K562 (cell line): ENCODE data around the gene CTBP2. TPM values are rescaled to one million over a fixed set of nuclear protein-coding genes. Genes with fewer than 3 reads are reported as not detected.

Experiments
- ATAC-seq: fragments of 200-7000 bp; cut with Tn5 transposase; 3 replicates; pipeline ENCODE4 v1.9.1; 2020; ENCODE audit warnings: moderate library complexity
- BruUV-seq: library from RNA; stranded (reverse); fragments of 400-500 nt; replicated peaks from 2 replicates; lab custom pipeline; 2021; lab: Mats Ljungman, UMichigan
- CTCF ChIA-PET: fragments of 300-600 bp; formaldehyde crosslinking; extraction: SDS; loops from one replicate; lab custom pipeline; 2021; ENCODE audit warnings: low intra/inter-chr PET ratio; lab: Yijun Ruan, JAX
- POLR2A ChIA-PET: fragments of 300-600, 350-650 bp; sonication (Branson Sonifier 250); formaldehyde crosslinking; extraction: SDS; loops from one replicate; lab custom pipeline; 2021; ENCODE audit warnings: antibody characterized with exemption, inconsistent platforms; lab: Yijun Ruan, JAX
- DNase-seq, 4 experiments: peaks; one replicate each; pipeline versions ENCODE4 v3.0.0 to v3.0.0-alpha.2; 2011 to 2018; ENCODE audit warnings: low spot score in 3 of 4, mixed read lengths in 3 of 4; ENCODE audit errors: extremely low read depth in 1 of 4
- FAIRE-seq: peaks from 2 replicates; lab custom pipeline; 2011; peaks lifted over from hg19 to GRCh38; lab: Jason Lieb, UNC
- H2AFZ ChIP-seq: 2 replicates; pipeline ENCODE4 v1.6.0; 2011; ENCODE audit warnings: low read depth, low read length, control low read depth, inconsistent platforms
- H3K27ac ChIP-seq: fragments of 200-600 bp; 3 replicates; pipeline ENCODE4 v1.8.0; 2011; ENCODE audit warnings: low read depth, mild to moderate bottlenecking, control low read depth, inconsistent platforms, low read length, moderate library complexity, mixed read lengths; ENCODE audit errors: extremely low read depth
- H3K27me3 ChIP-seq, 2 experiments: fragments of 300-600 bp in 1 of 2; 2 replicates in 1 of 2; 3 replicates in 1 of 2; pipeline versions ENCODE4 v1.6.0 to v1.8.0; 2011; ENCODE audit warnings: inconsistent platforms in 2 of 2, low read length in 2 of 2, mild to moderate bottlenecking in 1 of 2, mixed read lengths in 1 of 2, moderate library complexity in 1 of 2; ENCODE audit not compliant: control insufficient read depth in 2 of 2, insufficient read depth in 2 of 2
- H3K36me3 ChIP-seq: fragments of 300-600 bp; 3 replicates; pipeline ENCODE4 v1.8.0; 2011; ENCODE audit warnings: mild to moderate bottlenecking, low read length, inconsistent platforms; ENCODE audit not compliant: control insufficient read depth, insufficient read depth
- H3K4me1 ChIP-seq, 2 experiments: fragments of 200-600 bp in 1 of 2; replicated peaks in 1 of 2; 2 replicates in 1 of 2; 3 replicates in 1 of 2; pipeline versions ENCODE4 v1.5.1 to v1.8.0; 2011; ENCODE audit warnings: inconsistent platforms in 2 of 2, low read length in 2 of 2, mild to moderate bottlenecking in 1 of 2, mixed read lengths in 1 of 2, moderate library complexity in 1 of 2; ENCODE audit not compliant: control insufficient read depth in 2 of 2, insufficient read depth in 2 of 2
- H3K4me2 ChIP-seq: 2 replicates; pipeline ENCODE4 v1.6.1; 2011; ENCODE audit warnings: low read length, control low read depth, inconsistent platforms, mixed read lengths; ENCODE audit not compliant: insufficient read depth
- H3K4me3 ChIP-seq: fragments of 200-600 bp; sonication (generic), shearing (Covaris generic); 2 replicates; pipeline ENCODE4 v1.5.1; 2016; ENCODE audit warnings: control low read depth, inconsistent platforms
- H3K79me2 ChIP-seq: fragments of 200-600 bp; 3 replicates; pipeline ENCODE4 v1.8.0; 2011; ENCODE audit warnings: low read length, inconsistent platforms; ENCODE audit not compliant: control insufficient read depth, insufficient read depth
- H3K9ac ChIP-seq, 2 experiments: 2 replicates each; pipeline versions ENCODE4 v1.6.0 to v1.6.1; 2011; ENCODE audit warnings: low read depth in 2 of 2, low read length in 2 of 2, control low read depth in 1 of 2, inconsistent platforms in 1 of 2, mild to moderate bottlenecking in 1 of 2, mixed read lengths in 1 of 2; ENCODE audit not compliant: insufficient read depth in 1 of 2
- H3K9me1 ChIP-seq: one replicate; pipeline ENCODE4 v1.6.0; 2011; ENCODE audit warnings: inconsistent platforms, mild to moderate bottlenecking, low read length, moderate library complexity; ENCODE audit not compliant: control insufficient read depth, insufficient read depth
- H3K9me3 ChIP-seq: replicated peaks from 2 replicates; pipeline ENCODE4 v1.5.1; 2011; ENCODE audit warnings: low read depth, low read length, inconsistent platforms; ENCODE audit not compliant: control insufficient read depth, insufficient read depth
- H4K20me1 ChIP-seq: replicated peaks from 2 replicates; pipeline ENCODE4 v1.6.1; 2011; ENCODE audit warnings: low read length, inconsistent platforms, mixed read lengths; ENCODE audit not compliant: control insufficient read depth, insufficient read depth
- CBX3 ChIP-seq, 2 experiments: IDR thresholded peaks; 1 replicate in 1 of 2; 2 replicates in 1 of 2; pipeline ENCODE4 v1.6.1; 2012; ENCODE audit warnings: inconsistent platforms in 2 of 2, low read length in 2 of 2, borderline replicate concordance in 1 of 2, control low read depth in 1 of 2
- CHAMP1 ChIP-seq: fragments of 450-650 bp; IDR thresholded peaks from 2 replicates; pipeline ENCODE4 v1.6.1; 2016; ENCODE audit warnings: mild to moderate bottlenecking
- GATAD2A ChIP-seq: fragments of 450-650 bp; IDR thresholded peaks from 2 replicates; pipeline ENCODE4 v1.6.1; 2017
- HIVEP1 ChIP-seq: fragments of 250-450 bp; sonication (Bioruptor Pico); IDR thresholded peaks from 2 replicates; pipeline ENCODE4 v1.4.0; 2020; ENCODE audit warnings: mild to moderate bottlenecking
- IFI16 ChIP-seq: fragments of 250-450 bp; sonication (Bioruptor Pico); IDR thresholded peaks from 2 replicates; pipeline ENCODE4 v2.1.2; 2022; ENCODE audit warnings: mild to moderate bottlenecking, inconsistent platforms
- NBN ChIP-seq: fragments of 450-650 bp; IDR thresholded peaks from 2 replicates; pipeline ENCODE4 v1.6.1; 2016; ENCODE audit warnings: low read depth, mild to moderate bottlenecking
- NR3C1 ChIP-seq: sonication (generic); formaldehyde crosslinking; IDR thresholded peaks from 2 replicates; pipeline ENCODE4 v1.8.1; 2022; ENCODE audit warnings: missing genetic modification reagents
- PML ChIP-seq: IDR thresholded peaks from 2 replicates; pipeline ENCODE4 v1.6.1; 2012; ENCODE audit warnings: low read length, inconsistent platforms
- PTTG1 ChIP-seq: fragments of 450-650 bp; IDR thresholded peaks from 2 replicates; pipeline ENCODE4 v1.6.1; 2016; ENCODE audit warnings: low read depth, mild to moderate bottlenecking, missing genetic modification characterization, missing compliant biosample characterization
- SRSF3 ChIP-seq: fragments of 200-400 bp; formaldehyde crosslinking; IDR thresholded peaks from 2 replicates; pipeline ENCODE4 v1.6.1; 2016; ENCODE audit warnings: mild to moderate bottlenecking, low read length, moderate library complexity; ENCODE audit not compliant: insufficient read depth
- ZBTB11 ChIP-seq, 3 experiments: fragments of 200-800 bp in 1 of 3; fragments of 250-450 bp in 1 of 3; fragments of 450-650 bp in 1 of 3; sonication (Bioruptor Pico) in 1 of 3; sonication (Bioruptor generic) in 1 of 3; formaldehyde crosslinking in 1 of 3; IDR thresholded peaks; 2 replicates each; pipeline versions ENCODE4 v1.6.1 to v1.8.0; 2016 to 2022; ENCODE audit warnings: mild to moderate bottlenecking in 2 of 3, missing genetic modification characterization in 2 of 3, missing compliant biosample characterization in 1 of 3, moderate library complexity in 1 of 3
- ZBTB49 ChIP-seq: sonication (generic); formaldehyde crosslinking; IDR thresholded peaks from 2 replicates; pipeline ENCODE4 v1.8.0; 2022; ENCODE audit warnings: missing genetic modification reagents, mild to moderate bottlenecking, borderline replicate concordance
- WGBS: fragments of 100-300 bp; shearing (Covaris generic); methylation state at CpG from one replicate; pipeline ENCODE4 v1.1.6; 2016; ENCODE audit warnings: low coverage, mixed read lengths; ENCODE audit not compliant: insufficient coverage; ENCODE audit errors: missing lambda C conversion rate; 5-methylcytosine and 5-hydroxymethylcytosine counted together
- in situ Hi-C: fragments of 300-500 bp; cut with MboI; formaldehyde crosslinking; loops from 4 replicates; pipeline ENCODE4 v1.15.0; 2018; ENCODE audit warnings: inconsistent platforms, mixed read lengths
- intact Hi-C: fragments of 100-400 bp; cut with micrococcal nuclease; formaldehyde crosslinking; loops from 2 replicates; pipeline ENCODE4 v1.14.2; 2022
- polyA plus RNA-seq, 8 experiments: library from polyadenylated mRNA; depleted of rRNA in 4 of 8; stranded (reverse) in 5 of 8; unstranded in 3 of 8; fragments of >200 nt; fragmentation: Nextera tagmentation in 2 of 8; fragmentation: Illumina TruSeq in 1 of 8; extraction: Ambion mirVana in 2 of 8; extraction: Trizol in 1 of 8; gene quantifications; 2 replicates each; pipeline versions ENCODE4 v1.2.1 to v1.2.3, GENCODE V29; 2011 to 2014; ENCODE audit warnings: inconsistent platforms in 1 of 8, missing spikeins in 1 of 8
- total RNA-seq, 7 experiments: library from RNA; depleted of rRNA in 6 of 7; stranded (reverse); fragments of >200 nt in 6 of 7; fragmentation: Illumina TruSeq in 2 of 7; extraction: Trizol in 2 of 7; gene quantifications; 2 replicates each; pipeline versions ENCODE4 v1.2.1 to v1.2.3, GENCODE V29; 2011 to 2021; ENCODE audit warnings: low replicate concordance in 1 of 7

The CTBP2 gene
- total and polyA plus RNA-seq, 9 of the 15 experiments (the other 6 are each of a cell fraction or from before 2014, with no cell fraction given), result 1.3 to 8.8 (median 5.1) TPM

GRCh38 chr10:125165584-125166573 lies 5.5 kb upstream of the CTBP2 start:
- H3K27me3 ChIP-seq, result peaks cover 10 to 19% of the 10 kb centered on the region in 2 experiments; a peak in 3 of 5 replicates
- in situ Hi-C loops, result loop anchor here (25.0 kb wide), 1 partner anchor 229 kb away; the partner anchor contains the start of gene ZRANB1

More at GRCh38 chr10:125165584-125166573, 5.5 kb upstream of the CTBP2 start:
- no peak overlapping the region for H3K9ac ChIP-seq
- CTCF ChIA-PET, result no interaction called here
- H2AFZ ChIP-seq, result no peak overlapping the region
- no peaks in the 10 kb centered on the region for H4K20me1 ChIP-seq
- H3K4me2 ChIP-seq, result no peak overlapping the region
- TF ChIP-seq GATAD2A (no peak), PTTG1 (tag) (no peak), CBX3 (IDR thresholded peaks at IDR 0.05; ENCODE audit: borderline replicate concordance in 1 of 2, low read length in 2 of 2) (no peak), ZBTB11 (CRISPR knock-in tag; IDR thresholded peaks at IDR 0.05) (no peak), CHAMP1 (no peak), PML (no peak), IFI16 (no peak), NBN (no peak), HIVEP1 (CRISPR knock-in tag) (no peak), ZBTB49 (CRISPR knock-in tag) (no peak), SRSF3 (no peak), NR3C1 (no peak)
- no peaks in the 10 kb centered on the region for H3K9me1 ChIP-seq
- H3K4me1 ChIP-seq, result peaks cover 0 to 23% of the 10 kb centered on the region in 2 experiments; a peak in 3 of 5 replicates
- H3K9me3 ChIP-seq, result no peaks in the 10 kb centered on the region
- intact Hi-C loops, result no loop called here
- no peak overlapping the region for H3K27ac ChIP-seq
- no peaks in the 10 kb centered on the region for H3K36me3 ChIP-seq
- 41% methylated on average over 16 of the region's 16 CpGs for WGBS
- H3K79me2 ChIP-seq, result no peaks in the 10 kb centered on the region
- H3K4me3 ChIP-seq, result no peak overlapping the region
- DNase-seq (no peak), ATAC-seq (no peak), FAIRE-seq (no peak)
- POLR2A ChIA-PET, result interaction anchor here (0.6 to 0.9 kb wide), 2 partner anchors 17 to 33 kb away, joined by 3 read pairs; no protein-coding TSS in a partner anchor
- BruUV-seq, result no TSS peak
